LHCN-M2 (cell line): ENCODE measurements around the gene LRCOL1. TPM values are rescaled to one million over a fixed set of nuclear protein-coding genes. Genes with fewer than 3 reads are reported as not detected.
"Not testable (repeated sequence)": the region's sequence is repeated elsewhere in the genome, so short reads cannot be mapped to it uniquely, and the experiment has no call there.

Experiments used
- DNase-seq: peaks from one replicate; pipeline ENCODE4 v3.0.0-alpha.2; 2012; ENCODE audit warnings: low read depth
- total RNA-seq: library from RNA; depleted of rRNA; stranded (reverse); fragments of >200 nt; gene quantifications from 2 replicates; pipeline ENCODE4 v1.2.3, GENCODE V29; 2014

The LRCOL1 gene
- total RNA-seq, 1 experiment from 2014 or later, result not detected

GRCh38 chr12:132602572-132603239 lies 7.7 kb downstream of the LRCOL1 start:
- DNase-seq, result no peak

DNA sequence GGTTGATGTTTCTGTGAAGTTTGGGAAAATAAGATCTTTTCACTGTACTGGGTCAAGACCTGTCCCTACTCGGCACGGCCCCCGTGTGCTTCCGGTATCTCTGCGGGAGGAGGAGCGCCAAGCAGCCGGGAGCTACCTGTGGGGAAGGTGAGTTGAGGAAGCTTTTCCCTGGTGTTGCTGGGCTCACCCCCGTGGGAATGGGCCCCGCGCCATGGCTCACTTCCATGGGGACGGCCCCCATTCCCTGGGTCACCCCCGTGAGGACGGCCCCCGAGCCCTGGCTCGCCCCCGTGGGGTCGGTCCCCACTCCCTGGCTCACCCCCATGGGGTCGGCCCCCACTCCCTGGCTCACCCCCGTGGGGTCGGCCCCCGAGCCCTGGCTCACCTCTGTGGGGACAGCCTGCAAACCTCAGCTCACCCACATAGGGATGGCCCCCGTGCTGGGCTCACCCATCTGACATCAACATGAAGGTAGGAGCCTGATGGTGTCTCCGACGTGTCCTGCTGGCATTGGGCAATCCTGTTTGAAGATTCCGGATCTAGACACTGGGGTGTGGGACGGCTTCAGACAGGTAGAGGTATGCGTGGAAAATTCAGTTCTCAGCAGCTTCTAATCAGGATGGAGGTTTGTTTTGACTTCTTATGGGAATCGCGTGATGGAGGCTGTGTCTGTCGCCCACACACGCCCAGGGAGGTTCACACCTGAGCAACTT lies 9.1 kb downstream of the LRCOL1 start:
- DNase-seq, result no peak

GRCh38 chr12:132600048-132601032 lies 10.0 kb downstream of the LRCOL1 start:
- peak; percentile 59 for DNase-seq

- not testable (repeated sequence) for DNase-seq
These were observed 10.9 kb downstream of the LRCOL1 start for GRCh38 chr12:132599502-132599901.

DNA sequence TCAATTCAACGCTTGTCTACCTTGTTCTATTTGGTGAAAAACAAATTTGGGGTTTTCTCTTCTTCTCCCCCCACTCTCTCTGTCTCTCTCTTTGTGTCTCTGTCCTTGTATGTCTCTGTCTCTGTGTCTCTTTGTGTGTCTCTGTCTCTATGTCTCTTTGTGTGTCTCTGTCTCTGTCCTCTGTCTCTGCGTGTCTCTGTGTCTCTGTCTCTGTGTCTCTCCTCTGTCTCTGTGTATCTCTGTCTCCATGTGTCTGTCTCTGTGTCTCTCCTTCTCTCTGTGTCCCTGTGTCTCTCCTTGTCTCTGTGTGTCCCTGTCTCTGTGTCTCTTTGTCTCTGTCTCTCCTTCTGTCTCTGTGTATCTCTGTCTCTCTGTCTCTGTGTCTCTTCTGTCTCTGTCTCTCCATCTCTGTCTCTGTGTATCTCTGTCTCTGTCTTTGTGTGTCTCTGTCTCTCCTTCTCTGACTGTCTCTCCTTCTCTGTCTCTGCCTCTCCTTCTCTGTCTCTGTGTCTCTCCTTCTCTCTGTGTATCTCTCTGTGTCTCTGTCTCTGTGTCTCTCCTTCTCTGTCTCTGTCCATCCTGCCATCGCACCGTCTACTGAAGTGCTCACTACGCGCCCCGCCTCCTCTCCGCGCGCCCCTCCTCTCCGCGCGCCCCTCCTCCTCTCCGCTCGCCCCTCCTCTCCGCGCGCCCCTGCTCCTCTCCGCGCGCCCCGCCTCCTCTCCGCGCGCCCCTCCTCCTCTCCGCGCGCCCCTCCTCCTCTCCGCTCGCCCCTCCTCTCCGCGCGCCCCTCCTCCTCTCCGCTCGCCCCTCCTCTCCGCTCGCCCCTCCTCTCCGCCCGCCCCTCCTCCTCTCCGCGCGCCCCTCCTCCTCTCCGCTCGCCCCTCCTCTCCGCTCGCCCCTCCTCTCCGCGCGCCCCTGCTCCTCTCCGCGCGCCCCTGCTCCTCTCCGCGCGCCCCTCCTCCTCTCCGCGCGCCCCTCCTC lies 12.8 kb downstream of the LRCOL1 start:
- peak; percentile 59 for DNase-seq

GRCh38 chr12:132596016-132596415 lies 14.4 kb downstream of the LRCOL1 start:
- DNase-seq, result no peak

DNA sequence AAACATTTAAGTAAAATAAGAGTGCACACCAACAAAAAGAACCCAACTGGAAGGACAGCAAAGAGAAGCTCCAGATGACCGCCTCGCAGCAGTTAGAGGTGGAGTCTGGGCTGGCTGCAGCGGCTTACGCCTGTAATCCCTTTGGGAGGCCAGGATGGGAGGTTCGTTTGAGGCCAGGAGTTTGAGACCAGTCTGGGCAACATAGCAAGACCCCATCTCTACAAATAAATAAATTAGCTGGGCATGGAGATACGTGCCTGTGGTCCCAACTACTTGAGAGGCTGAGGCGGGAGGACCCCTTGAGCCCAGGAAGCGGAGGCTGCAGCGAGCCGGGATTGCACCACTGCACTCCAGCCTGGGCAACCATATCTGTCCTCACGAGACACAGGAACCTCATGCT lies 15.2 kb downstream of the LRCOL1 start:
- DNase-seq, result no peak

- peak; percentile 92 for DNase-seq
These were observed 16.4 kb downstream of the LRCOL1 start for GRCh38 chr12:132593938-132594358.

GRCh38 chr12:132593521-132593920 lies 16.9 kb downstream of the LRCOL1 start:
- DNase-seq, result no peak

DNA sequence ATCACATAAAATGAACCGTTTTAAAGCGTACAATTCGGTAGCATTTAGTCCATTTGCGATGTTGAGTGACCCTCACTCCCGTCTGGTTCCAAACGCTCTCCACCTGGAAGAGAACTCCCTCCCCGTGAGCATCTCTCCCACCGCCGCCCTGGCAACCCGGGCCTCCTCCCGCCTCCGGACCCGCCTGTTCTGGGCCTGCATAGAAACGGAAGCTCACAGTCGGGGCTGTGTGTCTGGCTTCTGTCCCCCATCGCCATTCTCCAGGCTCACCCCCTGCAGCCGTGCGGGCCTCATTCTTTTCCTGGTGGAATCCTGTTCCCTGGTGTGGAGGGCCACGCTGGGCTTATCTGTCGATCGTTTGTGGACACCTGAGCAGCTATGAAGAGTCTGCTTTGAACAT lies 17.3 kb downstream of the LRCOL1 start:
- no peak for DNase-seq

DNA sequence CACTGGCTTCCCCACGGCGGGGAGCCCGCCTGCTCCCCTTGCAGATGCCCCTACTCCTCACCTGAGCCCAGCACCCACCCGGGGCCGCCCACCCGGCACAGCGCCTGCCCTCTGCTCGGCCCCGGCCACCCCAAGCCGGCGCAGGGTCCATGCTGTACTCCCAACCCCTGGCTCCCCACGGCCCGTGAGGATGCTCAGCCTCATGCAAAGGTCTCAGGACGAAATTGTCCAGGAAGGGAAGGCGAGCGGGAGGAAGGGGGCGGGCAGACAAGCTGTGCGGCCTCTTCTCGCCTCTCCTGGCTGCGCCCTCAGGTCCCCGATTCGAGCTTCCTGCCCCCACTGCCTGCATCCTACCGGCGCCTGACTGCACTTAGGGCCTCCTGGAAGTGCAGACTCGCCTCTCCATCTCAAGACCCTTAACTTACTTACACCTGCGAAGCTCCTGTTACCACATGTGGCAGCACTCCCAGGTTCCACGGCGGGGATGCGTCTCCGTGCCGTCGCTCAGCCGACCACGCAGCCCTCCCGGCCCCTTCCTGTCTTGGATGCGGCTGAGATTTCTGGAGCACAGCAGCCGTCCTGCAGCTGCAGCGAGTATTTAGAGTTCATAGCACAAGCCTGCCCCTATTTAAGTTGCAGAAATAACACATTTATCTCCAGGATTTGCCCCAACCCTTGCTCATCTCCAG lies 18.0 kb downstream of the LRCOL1 start:
- no peak for DNase-seq

GRCh38 chr12:132591107-132591935 lies 19.1 kb downstream of the LRCOL1 start:
- no peak for DNase-seq

DNA sequence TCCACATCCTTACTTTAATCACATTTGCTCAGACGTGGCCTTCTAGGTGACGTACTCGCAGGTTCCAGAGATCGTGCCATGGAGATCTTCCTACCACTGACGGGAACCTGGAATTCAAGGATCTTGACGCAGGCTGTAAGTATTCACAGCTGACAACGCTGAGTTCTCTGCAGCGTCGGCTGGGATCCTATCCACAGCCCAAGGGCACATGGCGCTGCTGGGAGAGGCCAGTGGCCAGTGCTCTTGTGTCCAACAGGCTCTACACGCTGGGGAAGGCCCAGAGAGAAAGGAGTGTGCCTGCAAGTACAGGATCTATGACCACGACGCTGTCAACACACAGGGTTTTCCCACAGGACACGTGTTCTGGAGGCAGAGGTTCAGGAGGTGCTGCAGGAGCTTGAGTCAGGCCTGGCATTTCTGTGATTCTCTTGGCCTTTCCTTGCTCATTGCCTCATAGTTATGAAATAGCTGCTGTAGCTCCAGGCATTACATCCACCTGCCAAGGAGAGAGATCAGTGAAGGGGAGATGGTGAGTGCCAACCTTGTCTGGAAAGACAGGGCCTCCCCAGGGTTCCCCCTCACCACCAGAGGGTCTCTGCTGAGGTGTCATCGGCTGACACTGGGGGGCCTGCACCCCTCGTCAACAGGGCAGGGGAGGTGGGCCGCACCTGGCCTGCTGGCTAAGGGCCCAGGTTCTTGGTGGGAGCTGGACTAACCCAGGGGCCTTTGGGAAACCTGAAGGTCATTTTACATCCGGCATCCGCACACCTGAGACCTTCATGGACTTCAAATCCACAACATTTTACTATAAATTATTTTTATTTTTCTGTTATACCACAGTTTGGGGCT lies 21.3 kb downstream of the LRCOL1 start:
- no peak for DNase-seq

DNA sequence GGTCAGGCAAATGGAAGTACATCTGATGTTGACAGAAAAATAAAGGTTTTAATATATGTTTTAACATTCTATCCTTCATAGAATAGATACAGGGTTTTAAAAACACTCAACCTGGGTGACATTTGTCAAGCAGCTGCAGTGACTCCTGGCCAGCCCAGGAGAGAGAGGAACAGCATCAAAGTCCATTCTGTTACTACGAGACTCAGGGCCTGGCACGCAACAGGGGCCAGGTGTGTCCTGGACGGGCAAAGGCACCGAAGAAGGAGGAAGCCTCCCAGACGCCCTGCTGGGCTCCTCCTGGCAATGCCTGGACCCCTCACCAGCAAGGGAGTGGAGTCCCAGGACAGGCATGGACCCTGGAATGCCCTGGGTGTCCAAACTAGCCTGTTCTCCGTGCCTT lies 22.1 kb downstream of the LRCOL1 start:
- no peak for DNase-seq

GRCh38 chr12:132587781-132588180 lies 22.6 kb downstream of the LRCOL1 start:
- DNase-seq, result no peak

DNA sequence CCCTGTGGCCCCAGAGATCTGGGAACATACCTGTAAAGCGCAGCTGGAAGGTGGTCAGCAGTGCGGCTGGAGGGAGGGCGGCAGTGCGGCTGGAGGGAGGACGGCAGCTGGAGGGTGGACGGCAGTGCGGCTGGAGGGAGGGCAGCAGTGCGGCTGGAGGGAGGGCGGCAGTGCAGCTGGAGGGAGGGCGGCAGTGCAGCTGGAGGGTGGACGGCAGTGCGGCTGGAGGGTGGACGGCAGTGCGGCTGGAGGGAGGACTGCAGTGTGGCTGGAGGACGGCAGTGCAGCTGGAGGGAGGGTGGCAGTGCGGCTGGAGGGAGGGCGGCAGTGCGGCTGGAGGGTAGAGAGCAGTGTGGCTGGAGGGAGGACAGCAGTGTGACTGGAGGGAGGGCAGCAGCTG lies 23.5 kb downstream of the LRCOL1 start:
- DNase-seq, result no peak

GRCh38 chr12:132585177-132585576 lies 25.2 kb downstream of the LRCOL1 start:
- DNase-seq, result no peak

- no peak for DNase-seq
These were observed 26.0 kb downstream of the LRCOL1 start for GRCh38 chr12:132584429-132584828.
